OCI-LY7 (cell line): ENCODE measurements around the gene TMEM169. TPM values are rescaled to one million over a fixed set of nuclear protein-coding genes. Genes with fewer than 3 reads are reported as not detected.
"Not testable (repeated sequence)": the region's sequence is repeated elsewhere in the genome, so short reads cannot be mapped to it uniquely, and the experiment has no call there.

Source experiments
- BruUV-seq: library from RNA; stranded (reverse); fragments of 400-500 nt; replicated peaks from 2 replicates; lab custom pipeline; 2021; lab: Mats Ljungman, UMichigan
- CTCF ChIA-PET: fragments of 300-600 bp; sonication (Branson Sonifier 250); formaldehyde crosslinking; loops from one replicate; lab custom pipeline; 2022; ENCODE audit warnings: antibody characterized with exemption; ENCODE audit not compliant: unreplicated experiment; lab: Charles Lee
- POLR2A ChIA-PET: fragments of 300-600 bp; sonication (Branson Sonifier 250); formaldehyde crosslinking; loops from one replicate; lab custom pipeline; 2022; ENCODE audit warnings: antibody characterized with exemption; lab: Charles Lee
- DNase-seq: peaks from one replicate; pipeline ENCODE4 v3.0.0-alpha.2; 2015; ENCODE audit warnings: low spot score
- H2AFZ ChIP-seq: fragments of 200-600 bp; sonication (generic), shearing (Covaris generic); 2 replicates; pipeline ENCODE4 v1.6.1; 2014; ENCODE audit warnings: mild to moderate bottlenecking, antibody characterized with exemption, low read length, moderate library complexity
- H3K27ac ChIP-seq: fragments of 200-600 bp; sonication (generic); 2 replicates; pipeline ENCODE4 v1.5.1; 2014; ENCODE audit warnings: mixed run types, low read depth, mild to moderate bottlenecking, moderate library complexity, low read length, inconsistent platforms; ENCODE audit not compliant: poor library complexity, severe bottlenecking
- H3K36me3 ChIP-seq: fragments of 200-600 bp; sonication (generic); 2 replicates; pipeline ENCODE4 v1.6.1; 2014; ENCODE audit warnings: mild to moderate bottlenecking, antibody characterized with exemption, low read length, moderate library complexity, mixed read lengths; ENCODE audit not compliant: insufficient read depth
- H3K4me1 ChIP-seq: fragments of 200-600 bp; sonication (generic); 2 replicates; pipeline ENCODE4 v1.5.1; 2014; ENCODE audit warnings: mild to moderate bottlenecking, low read length; ENCODE audit not compliant: insufficient read depth, poor library complexity, severe bottlenecking
- H3K4me2 ChIP-seq: fragments of 200-600 bp; sonication (generic); 2 replicates; pipeline ENCODE4 v1.6.1; 2014; ENCODE audit warnings: mild to moderate bottlenecking, low read length
- H3K4me3 ChIP-seq: fragments of 200-600 bp; sonication (generic); 2 replicates; pipeline ENCODE4 v1.5.1; 2014; ENCODE audit warnings: mild to moderate bottlenecking, low read depth, low read length; ENCODE audit not compliant: poor library complexity, severe bottlenecking
- H3K79me2 ChIP-seq: fragments of 200-600 bp; sonication (generic); 2 replicates; pipeline ENCODE4 v1.6.1; 2016; ENCODE audit warnings: low read depth, mild to moderate bottlenecking, low read length, moderate library complexity, mixed read lengths; ENCODE audit not compliant: insufficient read depth
- H3K9me2 ChIP-seq: fragments of 200-600 bp; sonication (generic); 2 replicates; pipeline ENCODE4 v1.6.1; 2016; ENCODE audit warnings: mild to moderate bottlenecking, low read length, mixed read lengths; ENCODE audit not compliant: insufficient read depth
- H3K9me3 ChIP-seq: fragments of 200-600 bp; sonication (generic); 2 replicates; pipeline ENCODE4 v1.6.1; 2014; ENCODE audit warnings: mild to moderate bottlenecking, mixed run types, low read length, mixed read lengths
- H4K20me1 ChIP-seq: fragments of 200-600 bp; sonication (generic); 2 replicates; pipeline ENCODE4 v1.6.1; 2014; ENCODE audit warnings: mild to moderate bottlenecking, antibody characterized with exemption, low read length, moderate library complexity, mixed read lengths; ENCODE audit not compliant: insufficient read depth
- EZH2phosphoT487 ChIP-seq: fragments of 200-600 bp; sonication (generic); IDR thresholded peaks from 2 replicates; pipeline ENCODE4 v1.6.1; 2018; ENCODE audit warnings: low read depth, borderline replicate concordance, mild to moderate bottlenecking, mixed run types, antibody characterized with exemption, low read length, moderate library complexity, mixed read lengths
- intact Hi-C: fragments of 100-400 bp; cut with micrococcal nuclease; formaldehyde crosslinking; loops from one replicate; pipeline ENCODE4 v1.10.0; 2022; ENCODE audit not compliant: unreplicated experiment
- total RNA-seq, 2 experiments: library from RNA; depleted of rRNA in 1 of 2; stranded (reverse); fragments of >200 nt in 1 of 2; shearing (Covaris generic) in 1 of 2; gene quantifications; 2 replicates each; pipeline ENCODE4 v1.2.3, GENCODE V29; 2014 to 2022
- TF ChIP-seq, protein P1 (sequence below): fragments of 200-600 bp; sonication (generic); conservative IDR thresholded peaks from 2 replicates; pipeline ENCODE4 v1.5.1; 2014; ENCODE audit warnings: mild to moderate bottlenecking, antibody characterized with exemption, low read length, moderate library complexity, mixed read lengths

The TMEM169 gene
- total RNA-seq, 2 experiments from 2014 or later = 0.09 to 0.42 TPM

DNA sequence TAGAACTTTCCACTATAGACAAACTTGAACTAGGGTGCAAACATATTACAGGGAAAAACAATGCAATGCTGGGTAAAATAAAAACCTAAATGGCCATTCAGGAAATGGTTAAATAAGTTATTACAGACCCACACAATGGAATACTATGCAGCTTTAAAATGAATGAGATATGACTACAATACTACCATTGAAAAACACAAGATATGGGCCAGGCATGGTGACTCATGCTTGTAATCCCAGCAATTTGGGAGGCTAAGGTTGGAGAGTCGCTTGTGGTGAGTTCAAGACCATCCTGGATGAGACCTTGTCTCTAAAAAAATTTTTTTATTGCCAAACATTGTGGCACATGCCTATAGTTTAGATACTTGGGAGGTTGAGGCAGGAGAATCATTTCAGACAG is 6.9 kb upstream of the TMEM169 start:
- Histone ChIP-seq H3K36me3 (no peaks in the 10 kb centered on the region), H3K4me1 (no peaks in the 10 kb centered on the region), H3K27ac (no peak overlapping the region), H3K79me2 (no peaks in the 10 kb centered on the region), H3K4me2 (no peak overlapping the region), H3K9me3 (no peaks in the 10 kb centered on the region; the same call in 1 of the 2 replicates), H2AFZ (no peak overlapping the region), H3K9me2 (no peaks in the 10 kb centered on the region), H3K4me3 (no peak overlapping the region), H4K20me1 (no peaks in the 10 kb centered on the region)
- ChIA-PET CTCF (no interaction called here), POLR2A (no interaction called here)
- DNase-seq = no peak
- no TSS peak for BruUV-seq
- intact Hi-C loops = no loop called here
- TF ChIP-seq EZH2phosphoT487 = no peak
- TF ChIP-seq, protein P1, sequence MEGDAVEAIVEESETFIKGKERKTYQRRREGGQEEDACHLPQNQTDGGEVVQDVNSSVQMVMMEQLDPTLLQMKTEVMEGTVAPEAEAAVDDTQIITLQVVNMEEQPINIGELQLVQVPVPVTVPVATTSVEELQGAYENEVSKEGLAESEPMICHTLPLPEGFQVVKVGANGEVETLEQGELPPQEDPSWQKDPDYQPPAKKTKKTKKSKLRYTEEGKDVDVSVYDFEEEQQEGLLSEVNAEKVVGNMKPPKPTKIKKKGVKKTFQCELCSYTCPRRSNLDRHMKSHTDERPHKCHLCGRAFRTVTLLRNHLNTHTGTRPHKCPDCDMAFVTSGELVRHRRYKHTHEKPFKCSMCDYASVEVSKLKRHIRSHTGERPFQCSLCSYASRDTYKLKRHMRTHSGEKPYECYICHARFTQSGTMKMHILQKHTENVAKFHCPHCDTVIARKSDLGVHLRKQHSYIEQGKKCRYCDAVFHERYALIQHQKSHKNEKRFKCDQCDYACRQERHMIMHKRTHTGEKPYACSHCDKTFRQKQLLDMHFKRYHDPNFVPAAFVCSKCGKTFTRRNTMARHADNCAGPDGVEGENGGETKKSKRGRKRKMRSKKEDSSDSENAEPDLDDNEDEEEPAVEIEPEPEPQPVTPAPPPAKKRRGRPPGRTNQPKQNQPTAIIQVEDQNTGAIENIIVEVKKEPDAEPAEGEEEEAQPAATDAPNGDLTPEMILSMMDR = no peak

DNA sequence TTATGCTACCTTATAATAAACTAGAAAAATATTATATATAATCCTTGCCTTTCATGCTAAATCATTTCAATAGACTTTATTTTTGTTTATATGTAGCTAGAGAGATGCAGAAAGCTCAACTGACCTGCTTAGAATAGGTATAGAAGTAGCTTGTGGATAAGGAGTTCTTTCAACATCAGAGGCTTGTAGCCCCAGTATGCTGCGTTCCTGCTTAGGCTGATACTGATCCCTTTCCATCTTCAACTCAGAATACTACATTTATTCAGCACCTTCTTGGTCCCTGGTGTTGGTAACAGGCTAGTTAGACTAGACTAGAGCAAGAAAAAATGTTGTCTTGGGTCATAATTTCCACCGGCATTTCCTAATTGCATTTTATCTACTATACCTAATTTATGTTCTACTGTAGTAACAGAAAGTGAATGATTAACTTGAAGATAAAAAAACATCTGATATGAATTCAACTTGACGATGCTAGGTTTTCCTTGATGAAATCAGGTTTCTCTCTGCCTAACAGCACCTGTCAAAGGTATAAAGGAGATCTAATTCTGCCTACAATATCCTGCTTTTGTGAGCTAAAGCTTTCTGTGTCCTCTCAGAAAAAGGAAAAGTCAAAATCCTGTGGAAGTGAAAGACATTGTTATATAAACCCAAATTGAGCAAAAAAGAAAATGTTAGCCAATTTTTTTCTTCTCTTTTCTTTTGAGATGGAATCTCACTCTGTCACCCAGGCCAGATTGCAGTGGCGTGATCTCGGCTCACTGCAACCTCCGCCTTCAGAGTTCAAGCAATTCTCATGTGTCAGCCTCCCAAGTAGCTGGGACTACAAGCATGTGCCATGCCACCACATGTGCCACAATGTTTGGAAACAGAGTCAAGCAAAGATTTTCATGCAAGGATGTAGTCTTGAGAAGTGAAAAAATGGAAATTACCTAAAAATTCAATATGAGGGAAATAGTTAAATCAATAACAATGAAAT is 5.9 kb upstream of the TMEM169 start:
- DNase-seq = no peak
- Histone ChIP-seq H3K27ac (no peak overlapping the region), H3K4me3 (no peak overlapping the region), H3K9me3 (no peaks in the 10 kb centered on the region; the same call in 1 of the 2 replicates), H4K20me1 (no peaks in the 10 kb centered on the region), H3K36me3 (no peaks in the 10 kb centered on the region), H2AFZ (no peak overlapping the region), H3K4me2 (no peak overlapping the region), H3K4me1 (peaks cover 5% of the 10 kb centered on the region), H3K79me2 (no peaks in the 10 kb centered on the region), H3K9me2 (no peaks in the 10 kb centered on the region)
- ChIA-PET CTCF (no interaction called here), POLR2A (interaction anchor here (0.7 kb wide), 1 partner anchor 37 kb away, joined by 3 read pairs; no protein-coding TSS in a partner anchor)
- BruUV-seq = no TSS peak
- no peak for TF ChIP-seq EZH2phosphoT487
- TF ChIP-seq, protein P1 = no peak
- intact Hi-C loops = no loop called here

DNA sequence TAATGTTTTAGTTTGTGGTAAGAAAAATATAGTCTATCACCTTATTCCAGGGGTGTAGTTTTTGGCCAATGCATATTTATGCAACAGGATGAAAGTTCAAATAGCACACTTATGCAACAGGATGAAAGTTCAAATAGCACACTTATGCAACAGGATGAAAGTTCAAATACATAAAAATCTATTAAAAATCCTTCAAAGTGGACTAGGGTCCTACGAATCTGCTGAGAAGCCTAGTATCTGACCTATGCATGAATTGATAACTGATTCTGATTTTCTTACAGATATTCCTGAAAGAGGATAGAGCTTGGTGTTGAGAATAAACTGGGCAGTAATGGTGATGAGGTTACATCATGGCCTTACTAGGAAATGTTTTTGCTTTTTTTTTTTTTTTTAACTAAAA is 2.9 kb upstream of the TMEM169 start:
- no TSS peak for BruUV-seq
- H3K79me2 ChIP-seq = no peaks in the 10 kb centered on the region
- no peak overlapping the region for H3K27ac ChIP-seq
- no peaks in the 10 kb centered on the region for H3K9me2 ChIP-seq
- no peaks in the 10 kb centered on the region for H3K9me3 ChIP-seq
- H3K4me2 ChIP-seq = no peak overlapping the region
- DNase-seq = no peak
- ChIA-PET POLR2A (no interaction called here), CTCF (no interaction called here)
- no peaks in the 10 kb centered on the region for H4K20me1 ChIP-seq
- H3K36me3 ChIP-seq = no peaks in the 10 kb centered on the region
- peaks cover 21% of the 10 kb centered on the region for H3K4me1 ChIP-seq
- H2AFZ ChIP-seq = no peak overlapping the region
- no peak overlapping the region for H3K4me3 ChIP-seq
- intact Hi-C loops = no loop called here
- TF ChIP-seq EZH2phosphoT487 = no peak
- TF ChIP-seq, protein P1 = no peak

DNA sequence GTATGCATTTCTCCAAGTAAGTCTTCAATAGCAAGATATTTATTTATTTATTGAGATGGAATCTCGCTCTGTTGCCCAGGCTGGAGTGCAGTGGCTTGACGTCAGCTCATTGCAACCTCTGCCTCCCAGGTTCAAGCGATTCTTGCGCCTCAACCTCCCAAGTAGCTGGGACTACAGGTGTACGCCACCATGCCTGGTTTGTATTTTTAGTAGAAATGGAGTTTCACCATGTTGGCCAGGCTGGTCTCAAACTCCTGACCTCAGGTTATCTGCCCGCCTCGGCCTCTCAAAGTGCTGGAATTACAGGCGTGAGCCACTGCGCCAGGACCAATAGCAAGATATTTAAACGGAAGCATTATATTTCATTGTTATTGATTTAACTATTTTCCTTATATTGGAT is 1.7 kb upstream of the TMEM169 start:
- H3K9me3 ChIP-seq, H2AFZ ChIP-seq, H3K36me3 ChIP-seq, BruUV-seq, H4K20me1 ChIP-seq, H3K4me3 ChIP-seq, H3K9me2 ChIP-seq, CTCF ChIA-PET, DNase-seq, H3K4me2 ChIP-seq, H3K79me2 ChIP-seq, H3K27ac ChIP-seq, POLR2A ChIA-PET, intact Hi-C loops: not testable (repeated sequence)
- peaks cover 34% of the 10 kb centered on the region for H3K4me1 ChIP-seq
